WTC11 (cell line): ENCODE results near the gene ZSCAN10. TPM values are rescaled to one million over a fixed set of nuclear protein-coding genes. Genes with fewer than 3 reads are reported as not detected.

ENCODE experiments used
- ATAC-seq: fragments of 200-7000 bp; cut with Tn5 transposase; 2 replicates; pipeline ENCODE4 v1.10.0; 2021; ENCODE audit warnings: mild to moderate bottlenecking, moderate library complexity
- CTCF ChIA-PET: fragments of 300-600 bp; sonication (Branson Sonifier 250); formaldehyde crosslinking; loops from one replicate; lab custom pipeline; 2021; ENCODE audit warnings: antibody characterized with exemption; lab: Charles Lee
- POLR2A ChIA-PET: fragments of 350-600 bp; sonication (Branson Sonifier 250); formaldehyde crosslinking; loops from one replicate; lab custom pipeline; 2021; ENCODE audit warnings: antibody characterized with exemption; lab: Charles Lee
- DNase-seq: peaks from one replicate; pipeline ENCODE4 v3.0.0; 2021; ENCODE audit warnings: low spot score
- H3K27ac Mint-ChIP-seq: 2 replicates; pipeline ENCODE4 v1.8.0; 2021; ENCODE audit warnings: mixed read lengths
- H3K27me3 Mint-ChIP-seq: 2 replicates; pipeline ENCODE4 v1.8.0; 2021; ENCODE audit warnings: low read depth, mild to moderate bottlenecking, moderate library complexity, mixed read lengths
- H3K36me3 Mint-ChIP-seq: 2 replicates; pipeline ENCODE4 v1.8.0; 2021; ENCODE audit warnings: mixed read lengths
- H3K4me1 Mint-ChIP-seq: 2 replicates; pipeline ENCODE4 v1.8.0; 2022; ENCODE audit warnings: mixed read lengths
- H3K4me3 Mint-ChIP-seq: 2 replicates; pipeline ENCODE4 v1.8.0; 2021; ENCODE audit warnings: mild to moderate bottlenecking, moderate library complexity, mixed read lengths
- H3K9me3 Mint-ChIP-seq: 2 replicates; pipeline ENCODE4 v1.8.0; 2021; ENCODE audit warnings: mixed read lengths
- EMX1 ChIP-seq: fragments of 250-450 bp; sonication (Bioruptor Pico); IDR thresholded peaks from 2 replicates; pipeline ENCODE4 v1.8.0; 2021; ENCODE audit warnings: mild to moderate bottlenecking
- ERG ChIP-seq: fragments of 250-450 bp; sonication (Bioruptor Pico); IDR thresholded peaks from 2 replicates; pipeline ENCODE4 v1.8.0; 2021; ENCODE audit warnings: mild to moderate bottlenecking
- GTF2I ChIP-seq: fragments of 250-450 bp; sonication (Bioruptor Pico); conservative IDR thresholded peaks from 2 replicates; pipeline ENCODE4 v1.4.0; 2021; ENCODE audit warnings: mild to moderate bottlenecking
- KAT7 ChIP-seq: sonication (generic); formaldehyde crosslinking; IDR thresholded peaks from 2 replicates; pipeline ENCODE4 v1.8.1; 2023; ENCODE audit warnings: missing genetic modification reagents, mild to moderate bottlenecking, borderline replicate concordance
- NFATC4 ChIP-seq: fragments of 250-450 bp; sonication (Bioruptor Pico); IDR thresholded peaks from 2 replicates; pipeline ENCODE4 v1.9.0; 2021; ENCODE audit warnings: mild to moderate bottlenecking
- NFYB ChIP-seq: sonication (generic); formaldehyde crosslinking; conservative IDR thresholded peaks from 2 replicates; pipeline ENCODE4 v1.8.0; 2022; ENCODE audit warnings: low read depth, missing genetic modification reagents
- NR2C2 ChIP-seq: sonication (generic); formaldehyde crosslinking; IDR thresholded peaks from 2 replicates; pipeline ENCODE4 v1.8.0; 2022; ENCODE audit warnings: mild to moderate bottlenecking, missing genetic modification reagents
- PRDM15 ChIP-seq: sonication (generic); formaldehyde crosslinking; IDR thresholded peaks from 2 replicates; pipeline ENCODE4 v1.8.0; 2022; ENCODE audit warnings: missing genetic modification reagents
- SMAD3 ChIP-seq: sonication (generic); formaldehyde crosslinking; IDR thresholded peaks from 2 replicates; pipeline ENCODE4 v1.8.0; 2022; ENCODE audit warnings: missing genetic modification reagents, mild to moderate bottlenecking, borderline replicate concordance
- SMAD4 ChIP-seq: sonication (generic); formaldehyde crosslinking; IDR thresholded peaks from 2 replicates; pipeline ENCODE4 v1.8.0; 2022; ENCODE audit warnings: mild to moderate bottlenecking, missing genetic modification reagents
- SOX15 ChIP-seq: fragments of 250-450 bp; sonication (Bioruptor Pico); IDR thresholded peaks from 2 replicates; pipeline ENCODE4 v1.9.0; 2021; ENCODE audit warnings: mild to moderate bottlenecking
- ZNF121 ChIP-seq: sonication (generic); formaldehyde crosslinking; IDR thresholded peaks from 2 replicates; pipeline ENCODE4 v1.8.0; 2023; ENCODE audit warnings: missing genetic modification reagents
- ZNF263 ChIP-seq: sonication (generic); formaldehyde crosslinking; IDR thresholded peaks from 2 replicates; pipeline ENCODE4 v1.8.1; 2022; ENCODE audit warnings: low read depth, mild to moderate bottlenecking, moderate library complexity, missing genetic modification reagents
- ZNF671 ChIP-seq: fragments of 250-450 bp; sonication (Bioruptor Pico); IDR thresholded peaks from 2 replicates; pipeline ENCODE4 v1.8.0; 2021; ENCODE audit warnings: mild to moderate bottlenecking
- total RNA-seq: library from RNA; stranded (reverse); gene quantifications from 3 replicates; pipeline ENCODE4 v1.2.3, GENCODE V29; 2021
- TF ChIP-seq, protein P1 (sequence below): sonication (generic); formaldehyde crosslinking; IDR thresholded peaks from 2 replicates; pipeline ENCODE4 v1.8.1; 2023; ENCODE audit warnings: mild to moderate bottlenecking, missing genetic modification reagents, moderate library complexity
- TF ChIP-seq, protein P2 (sequence below): fragments of 250-450 bp; sonication (Bioruptor Pico); IDR thresholded peaks from 2 replicates; pipeline ENCODE4 v1.9.0; 2021; ENCODE audit warnings: mild to moderate bottlenecking

The ZSCAN10 gene
- total RNA-seq, 1 experiment from 2014 or later: 263 TPM

GRCh38 chr16:3143189-3143588 lies 44.1 kb upstream of the ZSCAN10 start:
- Mint-ChIP-seq H3K27ac (no peak overlapping the region; the same call in 1 of the 2 replicates), H3K4me3 (no peak overlapping the region), H3K9me3 (no peaks in the 10 kb centered on the region), H3K27me3 (peaks cover 6% of the 10 kb centered on the region), H3K4me1 (no peaks in the 10 kb centered on the region), H3K36me3 (peaks cover 7% of the 10 kb centered on the region; the same call in 1 of the 2 replicates)
- POLR2A ChIA-PET: interaction anchor here (2.2 kb wide), 1 partner anchor 8 kb away, joined by 6 read pairs; the partner anchor contains the start of gene ZNF213
- no peak for ATAC-seq
- no peak for DNase-seq
- CTCF ChIA-PET: interaction anchor here (0.6 to 3.8 kb wide), 4 partner anchors 8 to 423 kb away, joined by 3 to 30 read pairs (median 8); partner anchors contain the start of gene ZNF213
- TF ChIP-seq ERG (CRISPR knock-in tag): no peak
- TF ChIP-seq SMAD3: no peak
- no peak for TF ChIP-seq NR2C2
- TF ChIP-seq ZNF121 (CRISPR knock-in tag): no peak
- no peak for TF ChIP-seq KAT7 (CRISPR knock-in tag)
- no peak for TF ChIP-seq SMAD4 (CRISPR knock-in tag)
- no peak for TF ChIP-seq GTF2I (CRISPR knock-in tag)

- no peak for TF ChIP-seq NFYB (CRISPR knock-in tag)
- no peak for TF ChIP-seq PRDM15 (CRISPR knock-in tag)
- TF ChIP-seq ZNF671 (CRISPR knock-in tag): no peak
- TF ChIP-seq, protein P1, sequence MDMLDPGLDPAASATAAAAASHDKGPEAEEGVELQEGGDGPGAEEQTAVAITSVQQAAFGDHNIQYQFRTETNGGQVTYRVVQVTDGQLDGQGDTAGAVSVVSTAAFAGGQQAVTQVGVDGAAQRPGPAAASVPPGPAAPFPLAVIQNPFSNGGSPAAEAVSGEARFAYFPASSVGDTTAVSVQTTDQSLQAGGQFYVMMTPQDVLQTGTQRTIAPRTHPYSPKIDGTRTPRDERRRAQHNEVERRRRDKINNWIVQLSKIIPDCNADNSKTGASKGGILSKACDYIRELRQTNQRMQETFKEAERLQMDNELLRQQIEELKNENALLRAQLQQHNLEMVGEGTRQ (CRISPR knock-in tag): no peak
- no peak for TF ChIP-seq ZNF263 (CRISPR knock-in tag)
- no peak for TF ChIP-seq EMX1 (CRISPR knock-in tag)
- TF ChIP-seq SOX15: no peak
- no peak for TF ChIP-seq NFATC4 (CRISPR knock-in tag)
- TF ChIP-seq, protein P2, sequence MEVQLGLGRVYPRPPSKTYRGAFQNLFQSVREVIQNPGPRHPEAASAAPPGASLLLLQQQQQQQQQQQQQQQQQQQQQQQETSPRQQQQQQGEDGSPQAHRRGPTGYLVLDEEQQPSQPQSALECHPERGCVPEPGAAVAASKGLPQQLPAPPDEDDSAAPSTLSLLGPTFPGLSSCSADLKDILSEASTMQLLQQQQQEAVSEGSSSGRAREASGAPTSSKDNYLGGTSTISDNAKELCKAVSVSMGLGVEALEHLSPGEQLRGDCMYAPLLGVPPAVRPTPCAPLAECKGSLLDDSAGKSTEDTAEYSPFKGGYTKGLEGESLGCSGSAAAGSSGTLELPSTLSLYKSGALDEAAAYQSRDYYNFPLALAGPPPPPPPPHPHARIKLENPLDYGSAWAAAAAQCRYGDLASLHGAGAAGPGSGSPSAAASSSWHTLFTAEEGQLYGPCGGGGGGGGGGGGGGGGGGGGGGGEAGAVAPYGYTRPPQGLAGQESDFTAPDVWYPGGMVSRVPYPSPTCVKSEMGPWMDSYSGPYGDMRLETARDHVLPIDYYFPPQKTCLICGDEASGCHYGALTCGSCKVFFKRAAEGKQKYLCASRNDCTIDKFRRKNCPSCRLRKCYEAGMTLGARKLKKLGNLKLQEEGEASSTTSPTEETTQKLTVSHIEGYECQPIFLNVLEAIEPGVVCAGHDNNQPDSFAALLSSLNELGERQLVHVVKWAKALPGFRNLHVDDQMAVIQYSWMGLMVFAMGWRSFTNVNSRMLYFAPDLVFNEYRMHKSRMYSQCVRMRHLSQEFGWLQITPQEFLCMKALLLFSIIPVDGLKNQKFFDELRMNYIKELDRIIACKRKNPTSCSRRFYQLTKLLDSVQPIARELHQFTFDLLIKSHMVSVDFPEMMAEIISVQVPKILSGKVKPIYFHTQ (CRISPR knock-in tag): no peak
- peaks cover 4% of the 10 kb centered on the region for H3K27me3 Mint-ChIP-seq
- H3K27ac Mint-ChIP-seq: no peak overlapping the region
- no peak overlapping the region for H3K4me3 Mint-ChIP-seq
- no peaks in the 10 kb centered on the region for H3K4me1 Mint-ChIP-seq
- no peaks in the 10 kb centered on the region for H3K9me3 Mint-ChIP-seq
- H3K36me3 Mint-ChIP-seq: peaks cover 7% of the 10 kb centered on the region; the same call in 1 of the 2 replicates
- ChIA-PET CTCF (interaction anchor here (3.8 kb wide), 1 partner anchor 13 kb away, joined by 30 read pairs; no protein-coding TSS in a partner anchor), POLR2A (no interaction called here)
- ATAC-seq (no peak), DNase-seq (no peak)
Observed at GRCh38 chr16:3142770-3143169, 43.7 kb upstream of the ZSCAN10 start.
